ENCODE data around the gene SUMO2. TPM values are rescaled to one million over a fixed set of nuclear protein-coding genes. Genes with fewer than 3 reads are reported as not detected.

Gene SUMO2
- total and polyA plus RNA-seq, 2 of the 4 experiments (the other 2 are of a cell fraction): 71.3 to 83.7 TPM

- H3K18ac ChIP-seq (ENCODE audit: low read depth, low read length): no peak overlapping the region
- H2AK9ac ChIP-seq (replicated peaks; ENCODE audit: low read depth, low read length, poor library complexity): peak overlapping the region; percentile 99
- TF ChIP-seq MXI1 (IDR thresholded peaks at IDR 0.05; ENCODE audit: borderline replicate concordance, low read depth, low read length): peak; percentile 70; the same call in 1 of the 2 replicates
- TF ChIP-seq USF2 (IDR thresholded peaks at IDR 0.05; ENCODE audit: low read depth, low read length): no peak
- TF ChIP-seq SMC3 (IDR thresholded peaks at IDR 0.05; ENCODE audit: low read depth, low read length): no peak
- TF ChIP-seq CEBPB (IDR thresholded peaks at IDR 0.05; ENCODE audit: low read depth, low read length): no peak
- TF ChIP-seq NFE2L2 (IDR thresholded peaks at IDR 0.05; ENCODE audit: low read depth, low read length): no peak
- no peak for TF ChIP-seq CHD1 (IDR thresholded peaks at IDR 0.05; ENCODE audit: low read depth, low read length)
- no peak for TF ChIP-seq BHLHE40 (IDR thresholded peaks at IDR 0.05; ENCODE audit: low read depth, low read length)
- TF ChIP-seq FOS (IDR thresholded peaks at IDR 0.05; ENCODE audit: low read depth, low read length): no peak
- no peaks in the 10 kb centered on the region for H3K9me3 ChIP-seq (ENCODE audit: control insufficient read depth, insufficient read depth, low read length)
- H2BK15ac ChIP-seq (ENCODE audit: low read depth, low read length): no peak overlapping the region
- H2AK5ac ChIP-seq (ENCODE audit: low read depth, low read length): peak overlapping the region; percentile 87
- H3K9ac ChIP-seq (ENCODE audit: low read depth, low read length): peak overlapping the region; percentile 74
- peaks cover 7 to 38% of the 10 kb centered on the region in 2 experiments; a peak in 3 of 4 replicates for H3K79me1 ChIP-seq (ENCODE audit: low read depth in 1 of 2, low read length in 2 of 2)
- 0% methylated on average over 24 of the region's 35 CpGs; no CpG with 5 or more reads in 1 of the 2 experiments for WGBS, 2 experiments (ENCODE audit: extremely low coverage in 2 of 2, insufficient read length in 1 of 2)
- peak overlapping the region; percentile 32 for H3K56ac ChIP-seq (ENCODE audit: extremely low read depth, insufficient read depth, low read length)
- no peaks in the 10 kb centered on the region for H3K36me3 ChIP-seq (ENCODE audit: control insufficient read depth, insufficient read depth, low read length)
- peak overlapping the region; percentile 91 for H2AFZ ChIP-seq (replicated peaks; ENCODE audit: low read length, poor library complexity)
- ATAC-seq (ENCODE audit: low read depth) (peak; percentile 5), DNase-seq (no peak)
- H4K20me1 ChIP-seq (ENCODE audit: insufficient read depth, low read length): peaks cover 17% of the 10 kb centered on the region
- H4K91ac ChIP-seq (ENCODE audit: insufficient read depth, low read depth, low read length): peak overlapping the region; percentile 41; the same call in 1 of the 2 replicates
- no peaks in the 10 kb centered on the region for H3K27me3 ChIP-seq (ENCODE audit: control insufficient read depth, insufficient read depth, low read length)
- H3K4me1 ChIP-seq (ENCODE audit: control insufficient read depth, insufficient read depth, low read length): no peaks in the 10 kb centered on the region
- dilution Hi-C loops (cut with HindIII; ENCODE audit: low sequenced_read_pairs, unreplicated experiment) (no loop called here), intact Hi-C loops (cut with micrococcal nuclease) (loop anchor here (2.0 kb wide), 1 partner anchor 15 kb away; no protein-coding TSS in a partner anchor), in situ Hi-C loops (cut with MboI; ENCODE audit: low sequenced_read_pairs) (no loop called here)
- peak overlapping the region; percentile 12 for H2BK5ac ChIP-seq (ENCODE audit: low read depth, low read length, poor library complexity, severe bottlenecking)
- H3K14ac ChIP-seq (replicated peaks; ENCODE audit: low read depth, low read length): peak overlapping the region; percentile 38
- POLR2A ChIA-PET (ENCODE audit: unreplicated experiment): no interaction called here
- H2BK20ac ChIP-seq (ENCODE audit: low read depth, low read length): no peak overlapping the region
- peaks cover 9% of the 10 kb centered on the region; the same call in 1 of the 2 replicates for H3K9me1 ChIP-seq (ENCODE audit: insufficient read depth, low read length)
- H3K4me2 ChIP-seq (ENCODE audit: low read depth, low read length): peak overlapping the region; percentile 96
- H4K8ac ChIP-seq (ENCODE audit: low read depth in 2 of 2, low read length in 2 of 2): peak overlapping the region in 1 of 2 experiments; percentile 13; a peak in 2 of 4 replicates
- CTCF ChIA-PET: no interaction called here
- H3K23ac ChIP-seq (ENCODE audit: low read depth, low read length): peak overlapping the region; percentile 94
- peak overlapping the region; percentile 47 for H3K4ac ChIP-seq (ENCODE audit: low read depth, low read length)
- no TSS peak for BruUV-seq (replicated peaks)
- H2BK120ac ChIP-seq (ENCODE audit: low read depth, low read length): no peak overlapping the region
- peak overlapping the region; percentile 74 for H3K27ac ChIP-seq (ENCODE audit: insufficient read depth, low read length)
- peak overlapping the region; percentile 75 for H3K4me3 ChIP-seq (ENCODE audit: insufficient read depth, low read depth, low read length)
- no peak overlapping the region for H4K5ac ChIP-seq (ENCODE audit: low read depth, low read length)
Measured at GRCh38 chr17:75153780-75154194, 29.0 kb downstream of the SUMO2 start.

Data from IMR-90 (cell line).